ENCODE data around the gene GALNT2.
A peak's percentile ranks its signal among the peaks of the same experiment; 100 is the strongest.

The GALNT2 gene

DNA sequence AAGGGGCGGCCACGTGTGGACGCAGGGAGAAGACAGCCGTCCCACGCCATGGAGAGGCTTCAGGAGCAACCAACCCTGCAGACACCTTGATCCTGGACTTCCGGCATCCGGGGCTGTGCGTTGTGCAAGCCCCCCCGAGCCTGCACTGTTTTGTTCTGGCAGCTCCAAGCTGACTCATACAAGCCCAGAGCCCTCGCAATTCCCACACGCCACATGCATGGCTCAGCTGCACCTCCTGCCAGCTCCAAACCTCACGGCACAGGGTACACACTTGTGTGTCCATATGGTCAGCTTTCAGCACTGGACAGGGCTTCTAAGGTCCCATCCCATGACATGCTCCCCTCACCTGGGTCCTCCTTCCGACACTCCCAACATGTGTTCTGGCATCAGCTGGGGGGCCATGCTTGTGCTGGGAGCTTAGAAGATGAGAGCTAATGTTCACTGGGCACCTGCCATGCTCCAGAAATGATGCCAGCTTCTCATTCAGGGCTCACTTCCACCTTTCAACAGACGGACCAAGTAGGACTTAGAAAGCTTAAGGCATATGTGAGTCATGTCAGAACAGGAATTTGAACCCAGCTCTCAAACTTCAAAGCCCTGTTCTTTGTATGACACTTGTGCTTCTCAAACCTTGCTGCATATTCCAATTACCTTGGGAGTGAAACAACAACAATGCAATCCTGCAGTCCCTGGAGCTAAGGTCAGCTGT, 221.8 kb downstream of the GALNT2 start:
- no peak for DNase-seq (ENCODE audit: low read depth in 1 of 2, low spot score in 1 of 2)

GRCh38 chr1:230289350-230289644, 222.3 kb downstream of the GALNT2 start:
- DNase-seq (ENCODE audit: low read depth in 1 of 2, low spot score in 1 of 2) = no peak

GRCh38 chr1:230291731-230292620, 224.9 kb downstream of the GALNT2 start:
- DNase-seq (ENCODE audit: low read depth in 1 of 2, low spot score in 1 of 2) = no peak

DNA sequence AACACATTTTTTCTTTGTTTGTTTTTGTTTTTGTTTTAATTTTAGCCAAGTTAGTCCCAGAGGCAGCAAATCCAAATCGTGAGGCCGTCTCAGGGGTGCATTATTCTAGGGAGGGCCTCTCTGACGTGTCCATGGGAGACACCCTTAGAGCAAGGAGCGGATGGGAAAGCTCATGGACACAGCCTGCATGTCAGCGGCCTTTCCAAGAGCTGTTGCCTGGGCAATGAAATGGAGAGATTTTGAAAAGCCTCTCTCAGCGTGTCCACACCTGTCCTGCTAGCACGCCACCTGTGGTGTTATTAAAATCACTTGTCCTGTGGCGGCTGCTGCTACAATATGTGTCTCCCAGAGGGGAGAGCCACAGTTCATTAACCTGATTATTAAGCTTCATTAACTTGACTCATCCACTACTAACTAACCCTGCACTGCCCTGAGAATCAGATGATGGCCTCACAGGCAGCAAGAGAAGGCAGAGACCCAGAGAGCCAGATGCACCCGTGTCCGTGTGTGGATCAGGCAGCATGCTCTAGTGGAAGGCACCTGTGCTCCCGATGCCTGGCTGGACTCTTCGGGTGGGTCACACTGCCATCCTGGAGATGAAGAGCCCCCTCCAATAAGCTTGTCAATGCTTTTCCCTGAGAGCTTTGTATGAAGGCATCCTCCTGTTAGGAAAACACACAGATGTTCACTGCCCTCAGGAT, 225.8 kb downstream of the GALNT2 start:
- no peak for DNase-seq (ENCODE audit: low read depth in 1 of 2, low spot score in 1 of 2)

DNA sequence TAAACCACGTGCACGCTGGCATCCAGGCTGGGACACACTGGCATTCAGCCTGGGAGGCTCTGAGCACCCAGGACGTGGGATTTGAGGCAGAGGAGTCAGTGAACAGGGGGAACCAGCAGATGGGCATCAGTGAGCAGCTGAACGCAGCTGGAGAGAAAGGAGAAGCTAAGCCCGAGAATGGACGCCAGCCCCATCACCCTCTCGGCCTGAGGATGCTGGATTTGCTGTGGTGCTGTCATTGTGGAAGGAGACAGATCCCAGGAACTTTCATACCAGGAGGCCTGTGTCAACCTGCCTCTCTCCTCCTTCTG, 226.3 kb downstream of the GALNT2 start:
- DNase-seq (ENCODE audit: low read depth in 1 of 2, low spot score in 1 of 2) = no peak

DNA sequence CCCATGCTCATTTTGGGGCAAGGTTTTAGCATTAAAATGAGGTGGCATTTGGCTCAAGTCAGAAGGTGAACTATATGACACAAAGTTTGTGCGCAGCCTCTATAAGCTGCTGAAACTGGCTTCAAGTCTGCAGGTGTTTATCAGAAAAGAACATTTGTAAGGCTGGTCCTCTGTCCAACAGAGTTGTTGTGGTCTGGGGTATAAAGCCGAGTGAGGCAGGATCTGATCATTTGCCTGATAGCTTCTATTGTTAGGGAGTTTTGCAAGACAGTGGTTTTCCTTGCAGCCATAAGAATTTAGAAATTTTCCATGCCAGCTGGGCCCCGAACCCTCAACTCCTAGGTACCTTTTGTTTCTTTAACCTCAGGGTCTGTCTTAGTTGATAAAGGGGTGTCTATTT, 228.3 kb downstream of the GALNT2 start:
- DNase-seq (ENCODE audit: low read depth in 1 of 2, low spot score in 1 of 2) = no peak

DNA sequence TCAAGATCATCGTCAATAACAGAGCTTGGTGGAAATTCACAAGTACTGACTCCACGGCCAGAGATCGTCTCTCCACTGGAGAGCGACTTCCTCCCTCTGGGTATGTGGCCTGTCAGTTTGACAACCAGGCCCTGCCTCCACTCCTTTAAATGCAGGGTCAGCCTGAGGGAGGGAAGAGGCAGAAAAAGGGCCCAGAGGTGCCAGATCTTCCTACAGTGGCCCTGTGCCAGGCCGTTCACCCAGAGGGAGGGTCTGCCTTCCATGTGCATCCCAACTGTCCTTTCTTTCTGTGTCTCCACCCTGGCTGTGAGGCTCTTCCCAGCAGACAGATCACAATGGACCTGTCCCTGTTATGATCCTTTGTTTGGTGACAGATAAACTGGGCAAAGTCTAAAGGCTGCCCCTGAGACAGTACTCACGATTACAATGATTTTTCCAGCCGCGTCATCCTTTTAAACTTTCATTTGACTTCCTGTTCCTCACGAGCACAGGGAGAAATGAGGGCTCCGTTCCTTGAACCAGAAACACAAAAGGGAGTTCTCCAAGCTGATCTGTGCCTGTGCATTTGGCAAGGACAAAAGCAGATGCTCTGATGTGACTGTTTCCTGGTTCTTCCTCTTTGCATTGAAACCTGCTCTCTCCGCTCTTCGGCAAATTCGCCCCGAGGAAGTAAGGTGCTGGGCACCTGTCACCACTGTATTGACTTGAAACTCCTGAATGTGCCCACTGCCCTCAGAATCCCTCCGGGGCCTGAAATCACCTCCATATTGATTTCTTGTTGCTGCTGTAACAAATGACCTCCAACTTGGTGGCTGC, 232.4 kb downstream of the GALNT2 start:
- no peak for DNase-seq (ENCODE audit: low read depth in 1 of 2, low spot score in 1 of 2)

- DNase-seq (ENCODE audit: low read depth in 1 of 2, low spot score in 1 of 2) = no peak
Observed at GRCh38 chr1:230300322-230301301, 233.6 kb downstream of the GALNT2 start.

GRCh38 chr1:230301322-230301721, 234.3 kb downstream of the GALNT2 start:
- DNase-seq (ENCODE audit: low read depth in 1 of 2, low spot score in 1 of 2) = no peak

- DNase-seq (ENCODE audit: low read depth in 1 of 2, low spot score in 1 of 2) = no peak
Observed at GRCh38 chr1:230301822-230302221, 234.8 kb downstream of the GALNT2 start.

DNA sequence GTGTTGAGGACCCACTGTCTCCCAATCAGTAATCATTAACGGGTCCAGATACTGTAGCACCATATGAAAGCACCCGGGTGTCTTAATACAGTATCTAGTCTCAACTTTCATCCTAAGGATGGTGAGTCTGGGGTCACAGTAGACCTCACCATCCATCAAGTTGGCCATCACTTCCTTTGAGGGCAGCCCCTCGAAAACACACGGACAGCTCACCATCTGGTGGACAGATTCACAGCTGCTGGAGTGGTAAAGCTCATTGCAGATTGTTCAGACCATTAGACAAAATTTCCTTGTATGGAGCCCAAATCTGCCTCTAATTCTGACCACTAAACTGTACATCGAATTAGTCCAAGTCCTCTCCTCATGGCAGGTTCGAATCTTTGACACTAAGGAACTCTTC, 236.0 kb downstream of the GALNT2 start:
- no peak for DNase-seq (ENCODE audit: low read depth in 1 of 2, low spot score in 1 of 2)

GRCh38 chr1:230303822-230304221, 236.8 kb downstream of the GALNT2 start:
- DNase-seq (ENCODE audit: low read depth in 1 of 2, low spot score in 1 of 2) = no peak

- no peak for DNase-seq (ENCODE audit: low read depth in 1 of 2, low spot score in 1 of 2)
Observed at GRCh38 chr1:230306169-230306568, 239.1 kb downstream of the GALNT2 start.

DNA sequence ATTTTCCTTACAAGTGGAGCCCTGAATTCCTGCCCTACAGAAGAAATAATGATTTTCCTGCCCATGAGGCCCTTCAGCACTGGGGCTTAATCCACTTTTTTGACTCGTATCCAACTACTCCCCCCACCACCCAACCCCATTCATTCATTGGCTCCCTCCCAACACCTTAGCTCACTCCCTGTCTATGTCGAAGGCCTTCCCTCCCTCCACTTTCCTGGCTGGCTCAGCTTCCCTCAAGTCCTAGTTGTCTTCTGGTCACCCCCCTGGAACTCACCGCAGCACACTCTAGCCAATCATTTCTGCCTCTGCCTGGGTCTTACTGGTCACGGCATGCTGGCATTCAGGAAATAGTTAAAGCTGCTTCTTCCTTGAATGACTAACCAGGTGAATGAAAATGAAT, 240.2 kb downstream of the GALNT2 start:
- DNase-seq (ENCODE audit: low read depth in 1 of 2, low spot score in 1 of 2) = no peak

DNA sequence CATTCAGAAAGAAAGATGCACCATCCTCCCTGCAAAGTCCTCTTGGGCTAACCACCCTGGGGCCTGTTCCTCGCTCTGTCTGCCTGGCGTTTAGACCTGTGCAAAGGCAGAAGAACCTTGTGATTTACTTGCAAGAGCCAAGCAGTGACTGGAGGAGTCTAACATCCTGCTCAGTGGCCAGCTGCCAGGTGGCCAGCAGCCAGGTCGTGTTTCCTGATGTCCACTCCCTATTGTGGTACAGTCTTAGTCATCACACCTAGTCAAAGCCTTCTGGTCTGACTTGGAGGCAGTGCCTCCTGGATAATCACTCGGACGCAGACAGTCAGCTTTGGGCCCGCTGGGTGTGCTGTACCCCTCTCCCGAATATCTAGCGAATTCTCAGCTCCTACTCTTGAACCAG, 241.0 kb downstream of the GALNT2 start:
- DNase-seq (ENCODE audit: low read depth in 1 of 2, low spot score in 1 of 2) = no peak

DNA sequence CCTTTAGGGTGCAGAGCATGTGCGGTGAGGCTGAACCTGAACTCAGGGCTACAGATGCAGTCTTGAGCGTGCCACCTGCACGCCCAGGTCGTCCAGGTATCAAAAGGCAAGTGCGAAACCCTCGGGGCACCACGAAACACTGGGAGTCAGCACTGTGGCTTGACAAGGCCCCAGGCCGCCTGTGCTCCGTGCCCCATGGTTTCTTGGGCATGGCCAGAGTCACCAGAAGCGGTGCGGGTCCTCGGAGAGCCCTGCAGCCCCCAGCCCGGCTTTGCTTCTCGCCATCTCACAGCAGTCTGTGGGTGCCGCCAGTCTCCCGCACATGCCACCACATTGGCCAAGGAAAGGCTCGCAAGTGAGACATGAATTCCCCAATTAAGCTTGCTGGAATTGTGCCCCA, 241.8 kb downstream of the GALNT2 start:
- DNase-seq (ENCODE audit: low read depth in 1 of 2, low spot score in 1 of 2) = no peak

- no peak for DNase-seq (ENCODE audit: low read depth in 1 of 2, low spot score in 1 of 2)
Observed at GRCh38 chr1:230309646-230310177, 242.7 kb downstream of the GALNT2 start.

GRCh38 chr1:230310381-230311163, 243.5 kb downstream of the GALNT2 start:
- DNase-seq (ENCODE audit: low read depth in 1 of 2, low spot score in 1 of 2) = peak; percentile 20 to 48

GRCh38 chr1:230312676-230313075, 245.6 kb downstream of the GALNT2 start:
- no peak for DNase-seq (ENCODE audit: low read depth in 1 of 2, low spot score in 1 of 2)

Measured in stimulated activated CD4-positive, alpha-beta T cell treated with anti-CD3 and anti-CD28 coated beads, Interleukin-15, amount 100 ng/mL, for 1 hour (primary cell).